ENCODE measurements around the gene C11orf21. TPM values are rescaled to one million over a fixed set of nuclear protein-coding genes. Genes with fewer than 3 reads are reported as not detected.
A peak's percentile ranks its signal among the peaks of the same experiment; 100 is the strongest.

The C11orf21 gene
- total and polyA plus RNA-seq, 2 of the 8 experiments (the other 6 are each of a cell fraction or from before 2014, with no cell fraction given), result not detected

- TF ChIP-seq CHD7 (IDR thresholded peaks at IDR 0.05; ENCODE audit: insufficient replicate concordance, low read length) (no peak), BCL11A (IDR thresholded peaks at IDR 0.05; ENCODE audit: low read depth in 2 of 2, low read length in 2 of 2) (no peak), RAD21 (IDR thresholded peaks at IDR 0.05 in 1 of 2, conservative IDR thresholded peaks at IDR 0.05 in 1 of 2; ENCODE audit: low read depth in 2 of 2, low read length in 2 of 2) (no peak), SIX5 (IDR thresholded peaks at IDR 0.05; ENCODE audit: low read depth, low read length) (no peak), TBP (IDR thresholded peaks at IDR 0.05; ENCODE audit: low read depth, low read length) (no peak), RBBP5 (IDR thresholded peaks at IDR 0.05; ENCODE audit: borderline replicate concordance, low read depth, low read length) (0 out of 2 replicates have a peak, but pooled peaks have one; percentile 18), GTF2F1 (IDR thresholded peaks at IDR 0.05; ENCODE audit: borderline replicate concordance, low read depth, low read length) (no peak)
Observed at GRCh38 chr11:2270322-2271076, 31.2 kb downstream of the C11orf21 start, which contains the start of gene ASCL2 (continued).

All from H1 (cell line).